PFSK-1 (cell line): Measurements from ENCODE around the gene CYP26C1.

Experiments
- FOXP2 ChIP-seq: optimal IDR thresholded peaks from 2 replicates; pipeline ENCODE3; 2011; ENCODE audit warnings: borderline replicate concordance, control low read depth, inconsistent platforms; ENCODE audit not compliant: insufficient read depth; ENCODE audit errors: extremely low read length, extremely low read depth
- POLR2AphosphoS5 ChIP-seq: IDR thresholded peaks from 2 replicates; pipeline ENCODE4 v1.6.1; 2012; ENCODE audit warnings: low read depth, mild to moderate bottlenecking, control low read depth, low read length, moderate library complexity
- REST ChIP-seq, 2 experiments: IDR thresholded peaks; 2 replicates each; pipeline versions ENCODE4 v1.6.1 to v1.8.0; 2011 to 2012; ENCODE audit warnings: low read depth in 2 of 2, low read length in 2 of 2, control low read depth in 1 of 2, inconsistent platforms in 1 of 2, mild to moderate bottlenecking in 1 of 2, moderate library complexity in 1 of 2; ENCODE audit not compliant: insufficient read depth in 1 of 2
- SIN3A ChIP-seq: IDR thresholded peaks from 2 replicates; pipeline ENCODE4 v1.6.1; 2012; ENCODE audit warnings: mild to moderate bottlenecking, low read length, moderate library complexity, borderline replicate concordance; ENCODE audit not compliant: insufficient read depth
- TAF1 ChIP-seq: IDR thresholded peaks from 2 replicates; pipeline ENCODE4 v1.6.1; 2012; ENCODE audit warnings: low read length, control low read depth, borderline replicate concordance; ENCODE audit not compliant: insufficient read depth

CYP26C1 gene

GRCh38 chr10:93106631-93107072 lies 46.1 kb downstream of the CYP26C1 start:
- TF ChIP-seq SIN3A (no peak), POLR2AphosphoS5 (no peak), FOXP2 (no peak), REST (IDR thresholded peaks at IDR 0.05; ENCODE audit: insufficient read depth in 1 of 2, low read depth in 2 of 2, low read length in 2 of 2) (no peak), TAF1 (no peak)

DNA sequence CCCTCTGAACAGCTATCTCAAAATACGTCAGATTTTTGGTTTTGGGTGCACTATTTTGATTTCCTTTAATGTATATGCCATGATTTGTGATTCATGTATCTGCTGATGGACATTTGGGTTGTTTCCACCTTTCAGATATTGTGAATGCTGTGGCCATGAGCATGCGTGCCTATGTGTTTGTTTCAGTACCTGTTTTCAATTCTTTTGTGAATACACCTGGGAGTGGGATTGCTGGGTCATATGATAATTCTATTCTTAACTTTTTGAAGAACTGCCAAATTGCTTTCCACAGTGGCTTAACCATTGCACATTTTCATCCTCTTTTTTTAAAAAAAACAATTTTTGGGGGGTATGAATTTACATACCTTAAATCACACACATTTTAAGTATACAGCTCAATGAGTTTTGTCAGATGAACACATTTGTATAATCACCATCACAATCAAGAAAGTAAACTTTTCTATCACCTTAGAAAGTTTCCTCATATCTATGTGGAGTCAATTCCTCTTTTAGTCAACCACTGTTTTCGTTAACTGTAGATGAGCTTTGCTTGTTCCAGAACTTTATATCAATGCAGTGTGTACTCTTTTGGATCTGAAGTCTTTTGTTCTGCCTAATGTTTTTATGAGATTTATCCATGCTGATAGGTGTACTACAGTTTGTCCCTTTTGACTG lies 50.0 kb downstream of the CYP26C1 start:
- TF ChIP-seq REST (IDR thresholded peaks at IDR 0.05; ENCODE audit: insufficient read depth in 1 of 2, low read depth in 2 of 2, low read length in 2 of 2) (no peak), SIN3A (no peak), FOXP2 (no peak), POLR2AphosphoS5 (no peak), TAF1 (no peak)

- no peak for TF ChIP-seq FOXP2
- TF ChIP-seq POLR2AphosphoS5 = no peak
- TF ChIP-seq SIN3A = no peak
- TF ChIP-seq REST (IDR thresholded peaks at IDR 0.05; ENCODE audit: insufficient read depth in 1 of 2, low read depth in 2 of 2, low read length in 2 of 2) = no peak
- no peak for TF ChIP-seq TAF1
Measured at GRCh38 chr10:93113042-93113441, 52.4 kb downstream of the CYP26C1 start.

DNA sequence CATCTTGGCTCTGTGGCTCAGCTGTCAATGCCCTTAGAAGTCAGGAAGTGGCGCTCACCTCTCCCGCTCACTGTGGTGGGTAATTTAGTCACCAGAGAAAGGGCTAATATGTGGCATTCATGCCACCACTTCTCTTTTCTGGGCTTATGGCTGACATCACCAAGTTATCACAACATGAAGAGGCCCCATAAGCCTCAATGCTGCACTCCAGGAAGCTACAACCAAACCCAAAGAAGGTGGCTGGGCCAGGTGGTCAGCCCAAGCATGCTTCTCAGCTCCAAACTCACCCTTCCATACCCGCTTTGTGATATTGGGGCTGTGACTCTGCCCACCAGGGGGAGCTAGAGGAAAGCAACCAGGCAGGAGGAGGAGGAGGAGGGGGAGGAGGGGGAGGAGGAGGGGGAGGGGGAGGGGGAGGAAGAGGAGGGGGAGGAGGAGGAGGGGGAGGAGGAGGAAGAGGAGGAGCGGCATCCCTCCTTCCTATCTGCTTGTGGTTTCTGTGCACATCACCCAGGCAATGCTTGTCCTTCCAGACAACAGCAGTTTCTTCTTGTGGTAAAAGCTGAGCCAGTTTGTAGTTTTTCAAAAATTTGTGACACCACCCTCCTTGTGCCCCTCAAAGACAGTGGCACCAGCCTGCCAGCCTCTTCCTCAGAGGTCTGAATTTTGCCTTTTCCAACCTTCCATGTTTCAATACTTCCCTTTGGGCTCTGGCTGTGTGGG lies 55.2 kb downstream of the CYP26C1 start:
- TF ChIP-seq FOXP2 = no peak
- no peak for TF ChIP-seq TAF1
- TF ChIP-seq REST (IDR thresholded peaks at IDR 0.05; ENCODE audit: insufficient read depth in 1 of 2, low read depth in 2 of 2, low read length in 2 of 2) = no peak
- no peak for TF ChIP-seq POLR2AphosphoS5
- no peak for TF ChIP-seq SIN3A
